OCI-LY3 (cell line): ENCODE data around the gene ETV6.

Source experiments
- CTCF ChIP-seq: fragments of 200-600, 300-600 bp; sonication (generic); IDR thresholded peaks from 2 replicates; pipeline ENCODE4 v1.5.1; 2014; ENCODE audit warnings: antibody characterized with exemption, low read length, low read depth
- EZH2phosphoT487 ChIP-seq: fragments of 200-600 bp; shearing (Covaris generic); IDR thresholded peaks from 2 replicates; pipeline ENCODE4 v1.6.1; 2018; ENCODE audit warnings: antibody characterized with exemption, mixed run types, low read depth

- TF ChIP-seq CTCF (no peak), EZH2phosphoT487 (no peak)
These were observed 177.1 kb downstream of the ETV6 start for GRCh38 chr12:11826574-11826973.
